ENCODE results near the gene SRL.
"Not testable (repeated sequence)": the region's sequence is repeated elsewhere in the genome, so short reads cannot be mapped to it uniquely, and the experiment has no call there.

SRL gene

DNA sequence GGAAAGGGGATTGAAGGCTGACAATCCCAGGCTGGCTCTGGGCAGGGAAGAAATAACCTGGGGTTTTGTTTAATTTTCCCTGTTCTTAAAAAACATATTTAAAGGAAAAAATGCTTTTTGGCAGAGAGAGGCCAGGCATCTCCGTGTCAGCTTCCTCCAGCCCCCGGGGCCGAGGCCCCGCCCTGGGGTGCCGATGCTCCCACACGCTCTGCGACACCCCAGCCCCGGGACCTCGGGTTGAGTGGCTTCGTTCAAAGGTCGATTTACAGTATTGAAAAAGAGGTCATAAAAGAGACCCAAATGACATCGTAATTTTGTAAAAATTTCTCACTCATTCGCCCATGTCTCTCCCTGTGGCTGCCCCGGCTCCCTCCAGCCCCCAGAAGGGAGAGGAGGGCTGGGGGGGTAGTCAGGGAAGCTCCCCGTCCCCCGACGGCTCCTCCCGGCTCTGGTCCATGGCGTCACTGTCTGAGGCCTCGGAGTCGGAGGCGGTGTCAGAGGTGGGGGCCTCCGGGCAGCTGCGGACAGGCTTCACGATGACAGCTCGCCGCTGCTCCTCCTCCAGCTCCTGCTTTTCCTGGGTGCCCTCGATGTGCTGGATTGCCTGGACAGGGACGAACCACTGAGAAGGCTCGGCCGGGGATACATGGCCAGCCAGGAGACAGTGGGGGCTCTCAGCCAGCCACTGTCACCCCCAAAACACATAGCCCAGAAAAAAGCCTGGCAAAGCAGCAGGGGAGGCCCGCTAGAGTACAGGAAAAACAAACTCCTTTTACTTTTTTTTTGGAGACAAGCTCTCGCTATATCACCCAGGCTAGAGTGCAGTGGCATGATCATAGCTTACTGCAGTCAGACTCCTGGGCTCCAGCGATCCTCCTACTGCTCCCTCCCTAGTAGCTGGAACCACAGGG lies 16.0 kb upstream of the SRL start:
- DNase-seq = no peak

DNA sequence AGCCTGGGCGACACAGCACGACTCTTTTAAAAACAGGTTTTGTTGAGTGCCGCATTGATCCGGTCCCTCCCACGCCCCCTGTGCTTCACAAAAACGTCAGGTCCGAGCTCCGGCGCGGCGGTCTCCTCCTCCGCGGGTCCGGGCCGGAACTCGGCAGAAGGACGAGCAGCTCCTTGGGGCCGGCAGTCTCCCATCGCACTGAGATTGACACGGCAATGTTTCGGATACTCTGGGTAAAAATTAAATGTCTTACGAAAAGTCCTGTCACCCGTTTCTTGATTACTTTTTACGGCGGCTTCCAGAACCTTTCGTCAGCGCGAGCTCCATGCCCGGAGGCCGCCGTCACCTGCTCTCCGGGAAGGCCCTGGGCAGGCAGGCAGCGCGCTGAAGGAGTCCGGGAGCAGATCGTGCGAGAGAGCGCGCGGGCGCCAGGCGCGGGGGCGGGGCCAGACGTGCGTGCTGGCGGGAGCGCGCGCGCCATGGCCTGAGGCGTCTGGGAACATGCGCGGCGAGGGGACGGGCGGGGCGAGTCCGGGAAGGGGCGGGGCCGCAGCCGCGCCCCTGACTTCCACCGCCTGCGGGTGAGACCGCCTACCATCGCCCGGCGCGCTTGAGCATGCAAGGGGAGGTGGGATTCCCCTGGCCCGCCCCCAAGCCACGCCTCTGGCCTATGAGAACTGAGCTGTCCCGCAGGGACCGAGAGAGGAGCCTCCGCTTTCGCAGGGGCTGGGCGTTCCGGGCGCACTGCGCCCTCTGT lies 11.7 kb upstream of the SRL start:
- DNase-seq = peak; percentile 99

DNA sequence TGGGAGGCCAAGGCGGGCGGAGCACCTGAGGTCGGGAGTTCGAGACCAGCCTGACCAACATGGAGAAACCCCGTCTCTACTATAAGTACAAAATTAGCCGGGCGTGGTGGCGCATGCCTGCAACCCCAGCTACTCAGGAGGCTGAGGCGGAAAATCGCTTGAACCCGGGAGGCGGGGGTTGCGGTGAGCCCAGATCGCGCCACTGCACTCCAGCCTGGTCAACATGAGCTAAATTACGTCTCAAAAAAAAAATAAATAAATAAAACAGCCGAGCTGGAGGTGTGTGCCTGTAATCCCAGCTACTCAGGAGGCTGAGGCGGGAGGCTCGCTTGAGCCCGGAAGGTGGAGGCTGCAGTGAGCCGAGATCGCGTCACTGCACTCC lies 11.1 kb upstream of the SRL start:
- DNase-seq = not testable (repeated sequence)

DNA sequence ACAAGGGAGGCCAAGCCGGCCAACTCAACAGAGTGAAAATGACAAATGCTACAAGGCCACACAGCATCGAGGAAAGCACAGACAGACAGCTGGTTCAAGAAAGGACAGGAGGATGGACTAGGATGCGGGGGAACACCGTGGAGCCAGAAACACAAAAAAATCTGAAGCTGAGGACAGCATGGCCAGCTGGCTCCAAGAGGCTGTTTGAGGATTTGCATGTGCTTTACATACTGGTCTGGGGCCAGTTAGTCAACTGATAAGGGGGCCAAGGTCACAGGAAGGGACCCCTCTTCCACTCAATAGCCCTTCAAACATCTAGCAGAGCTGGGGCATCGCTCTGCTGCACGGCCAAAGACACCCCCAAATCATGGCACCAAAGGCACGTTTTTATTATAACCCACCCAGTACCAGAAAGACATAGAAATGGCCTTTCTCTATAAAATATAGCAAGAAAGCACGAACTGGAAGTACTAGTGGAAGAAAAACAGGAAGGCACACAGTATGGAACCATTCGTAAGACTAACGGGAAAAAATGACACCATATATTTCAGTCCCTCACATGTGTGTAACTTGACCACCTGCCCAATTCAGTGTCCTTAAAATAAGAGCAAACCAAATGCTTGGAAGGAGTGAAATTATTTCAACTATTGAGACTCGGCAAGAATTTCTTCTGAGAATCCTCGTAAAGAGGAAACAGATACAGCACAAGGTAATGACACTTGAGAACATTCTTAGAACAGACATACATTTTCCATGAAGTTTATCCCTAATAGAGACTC lies 7.8 kb upstream of the SRL start:
- DNase-seq = no peak

DNA sequence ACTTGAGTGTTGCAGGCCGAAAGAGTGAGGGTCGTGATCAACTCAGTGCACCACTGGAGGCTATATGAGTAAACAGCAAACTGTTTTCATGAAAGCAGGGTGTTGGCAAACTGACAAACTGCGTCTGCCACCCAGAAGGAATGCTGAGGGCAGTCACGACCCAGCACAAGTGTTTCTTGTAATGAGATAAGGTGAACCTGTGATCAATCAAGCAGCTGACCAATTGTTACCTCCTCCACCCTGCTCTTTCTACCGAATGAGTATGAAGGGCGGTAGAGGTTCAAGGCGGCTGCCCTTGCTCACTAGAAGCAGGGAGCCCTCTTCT lies 5.5 kb upstream of the SRL start:
- peak; percentile 81 for DNase-seq

DNA sequence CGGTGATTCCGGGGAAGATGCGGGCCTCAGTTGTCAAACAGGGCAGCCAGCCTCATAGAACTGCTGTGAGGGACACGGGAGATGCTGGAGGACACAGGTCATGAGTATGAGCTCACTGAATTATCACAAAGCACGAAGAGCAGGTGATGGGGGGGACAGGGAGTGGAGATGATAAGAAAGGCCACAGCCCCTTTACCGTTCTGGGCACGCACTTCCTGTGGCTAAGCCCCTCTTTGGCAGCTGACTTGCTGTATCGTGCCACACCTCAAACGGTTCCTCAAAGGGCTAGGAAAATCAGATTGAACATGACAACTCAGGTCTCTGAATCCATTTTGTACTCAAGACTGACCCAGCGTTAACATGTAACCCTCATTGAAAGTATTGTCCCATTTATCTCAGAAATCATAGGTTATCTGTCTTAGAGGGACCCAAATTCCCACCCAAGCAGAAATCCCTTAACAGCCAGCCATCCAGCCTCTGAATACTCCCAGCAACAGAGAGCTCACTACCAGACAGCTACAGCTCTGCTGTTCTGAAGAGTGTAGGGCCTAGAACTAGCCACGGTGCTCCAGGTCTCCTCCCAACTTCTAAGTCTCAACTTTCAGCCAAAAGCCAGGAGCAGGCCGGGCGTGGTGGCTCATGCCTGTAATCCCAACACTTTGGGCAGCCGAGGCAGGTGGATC lies 5.0 kb upstream of the SRL start:
- peak; percentile 91 for DNase-seq

DNA sequence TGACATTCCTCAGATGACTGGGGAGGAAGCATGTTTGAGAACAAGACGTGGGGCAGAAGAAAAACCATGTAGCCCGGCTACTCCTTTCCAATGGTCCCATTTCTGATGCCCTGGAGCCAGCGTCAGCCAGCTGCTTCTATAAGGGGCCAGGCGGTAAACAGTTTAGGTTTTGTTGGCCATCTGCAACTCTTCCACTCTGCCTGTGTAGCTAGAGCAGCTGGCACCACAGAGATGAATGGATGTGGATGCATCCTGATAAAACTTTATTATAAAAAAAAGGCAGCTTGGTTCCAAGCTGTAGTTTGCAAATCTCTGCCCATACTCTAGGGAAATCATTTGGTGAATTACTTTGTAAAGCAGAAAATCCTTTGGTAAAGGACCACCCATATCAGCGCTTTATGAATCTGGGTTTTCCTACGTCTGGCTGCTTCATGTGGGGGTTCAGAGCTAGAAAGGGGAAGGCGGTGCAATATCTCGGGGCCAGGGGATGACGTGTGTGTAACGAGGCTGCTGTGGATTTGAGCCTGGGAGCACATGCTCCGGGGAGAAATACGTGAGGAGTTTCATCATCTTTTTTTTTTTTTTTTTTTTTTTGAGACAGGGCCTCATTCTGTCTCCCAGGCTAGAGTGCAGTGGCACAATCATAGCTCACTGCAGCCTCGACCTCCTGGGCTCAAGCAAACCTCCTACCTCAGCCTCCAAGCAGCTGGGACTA lies 3.4 kb upstream of the SRL start:
- no peak for DNase-seq

DNA sequence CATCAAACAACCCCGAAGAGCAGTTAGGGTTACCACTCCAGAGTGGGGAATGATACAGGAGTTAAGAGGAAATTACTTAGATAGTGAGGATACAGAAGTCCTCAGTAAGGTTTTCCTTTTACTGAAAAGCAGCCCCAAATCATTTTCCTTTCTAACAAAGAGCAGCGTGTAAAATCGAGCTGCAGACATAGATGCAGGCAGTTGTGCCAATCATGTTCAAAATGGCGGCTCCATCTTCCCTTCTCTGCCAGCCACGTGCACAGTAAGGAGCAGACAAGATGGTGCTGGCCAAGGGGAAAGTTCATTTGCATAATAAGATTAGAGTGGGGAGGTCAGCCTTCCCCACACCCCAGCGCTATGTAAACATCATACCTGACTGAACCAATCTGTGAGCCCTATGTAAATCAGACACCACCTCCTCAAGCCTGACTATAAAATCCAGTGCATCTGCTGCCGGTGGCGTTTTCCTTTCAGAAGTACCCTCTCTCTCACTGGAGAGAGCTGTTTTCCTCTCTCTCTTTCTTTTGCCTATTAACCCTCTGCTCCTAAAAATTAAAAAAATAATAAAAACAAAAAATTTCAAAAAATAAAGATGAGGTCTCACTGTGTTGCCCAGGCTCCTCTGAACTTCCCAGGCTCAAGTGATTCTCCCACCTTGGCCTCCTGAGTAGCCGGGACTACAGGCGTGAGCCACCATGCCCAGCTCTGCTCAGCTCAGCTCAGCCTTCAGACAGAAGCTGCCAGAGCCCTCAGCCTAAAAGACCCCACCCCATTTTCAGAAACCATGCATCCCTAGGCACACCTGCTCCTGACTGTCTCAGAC lies 2.6 kb upstream of the SRL start:
- peak; percentile 62 for DNase-seq

DNA sequence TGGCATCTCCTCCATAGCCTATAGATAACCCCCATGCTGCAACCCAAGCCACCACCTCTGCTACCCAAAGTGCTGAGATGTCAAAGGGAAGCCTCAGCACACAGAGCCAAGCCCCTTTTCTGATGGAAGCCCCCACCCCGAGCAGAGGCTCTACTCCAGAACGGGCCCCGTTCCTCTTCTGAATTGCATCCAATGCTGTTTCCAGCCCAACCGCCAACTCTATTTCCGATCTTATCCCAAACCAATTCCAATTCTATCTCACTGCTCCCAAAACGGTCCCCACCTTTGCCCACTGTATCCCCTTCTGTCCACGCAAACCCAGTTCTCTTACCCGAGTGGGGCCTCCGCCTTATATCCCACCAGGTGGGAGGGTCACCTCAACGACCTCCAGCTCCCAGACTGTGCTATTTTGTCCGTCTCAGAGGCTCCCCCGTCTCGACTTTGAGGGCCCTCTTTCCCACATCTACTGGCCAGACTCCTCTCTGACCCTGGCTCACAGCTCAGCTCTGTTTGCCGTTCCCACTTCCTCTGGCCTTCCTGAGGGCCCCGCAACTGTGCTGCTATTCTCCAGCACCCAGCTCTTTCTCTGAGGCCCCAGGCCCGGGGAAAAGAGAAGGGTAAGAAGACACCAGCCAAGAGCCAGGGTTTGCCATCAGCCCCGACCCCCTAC lies 487 bp downstream of the SRL start:
- no peak for DNase-seq

DNA sequence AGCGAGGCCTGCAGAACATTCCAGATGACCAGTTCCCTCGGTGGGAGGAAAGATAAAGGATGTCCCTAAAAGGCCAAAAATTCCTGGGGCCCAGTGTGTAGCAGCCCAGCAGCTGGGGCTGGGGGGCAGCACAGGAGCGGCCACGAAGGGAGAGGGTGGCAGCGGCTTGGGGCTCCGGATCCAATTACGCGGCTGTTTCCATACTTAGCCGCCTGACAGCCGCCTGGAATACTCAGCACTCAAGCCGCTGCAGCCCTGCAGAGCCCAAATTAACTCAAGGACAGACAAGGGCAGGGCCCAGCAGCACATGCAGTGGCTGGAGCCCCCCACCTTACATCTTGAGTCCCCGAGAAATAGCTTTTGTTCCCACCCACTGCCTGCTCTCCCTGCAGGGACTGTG lies 1.3 kb downstream of the SRL start:
- no peak for DNase-seq

DNA sequence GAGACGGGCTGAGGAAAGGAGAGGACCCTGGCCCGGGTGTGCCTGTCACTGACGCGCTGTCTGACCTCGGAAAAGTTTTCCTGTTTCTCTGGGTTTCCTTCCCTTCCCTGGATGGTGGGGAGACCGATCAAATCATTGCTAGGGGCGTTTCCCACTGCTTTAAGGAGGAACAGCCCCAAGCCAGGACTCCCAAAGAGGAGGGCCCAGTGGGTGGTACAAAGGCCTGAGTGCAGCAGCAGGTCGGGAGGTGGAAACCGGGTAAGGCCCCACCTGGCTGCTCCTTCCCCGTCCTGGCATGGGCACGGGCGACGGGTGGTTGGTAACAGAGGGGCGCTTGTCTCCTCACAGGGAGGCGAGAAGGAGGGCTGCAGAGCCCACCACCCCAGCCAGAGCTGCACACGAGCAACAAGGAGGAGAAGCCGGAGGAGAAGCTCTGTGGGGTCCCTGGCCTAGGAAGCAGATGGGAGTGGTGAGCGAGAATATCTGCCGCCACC lies 2.2 kb downstream of the SRL start:
- DNase-seq = no peak

DNA sequence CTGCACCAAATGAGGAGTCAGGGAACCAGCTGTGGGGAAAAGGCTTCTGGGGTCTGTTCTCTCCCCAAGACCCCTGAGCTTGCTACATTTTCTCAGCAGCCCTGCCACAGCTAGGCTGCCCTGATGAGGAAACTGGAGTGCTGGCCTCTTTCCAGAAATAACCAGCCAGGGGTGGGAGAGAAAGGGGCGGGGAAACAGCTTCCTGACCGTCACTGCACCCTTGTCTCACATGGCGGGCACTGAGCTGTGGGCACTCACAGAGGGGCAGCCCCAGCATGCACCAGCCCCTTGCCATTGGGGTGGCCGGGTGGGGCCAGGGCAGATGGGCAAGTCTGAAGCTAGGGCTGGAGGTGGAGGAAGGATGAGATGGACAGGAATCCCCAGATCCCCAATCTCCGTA lies 2.9 kb downstream of the SRL start:
- DNase-seq = peak; percentile 64

DNA sequence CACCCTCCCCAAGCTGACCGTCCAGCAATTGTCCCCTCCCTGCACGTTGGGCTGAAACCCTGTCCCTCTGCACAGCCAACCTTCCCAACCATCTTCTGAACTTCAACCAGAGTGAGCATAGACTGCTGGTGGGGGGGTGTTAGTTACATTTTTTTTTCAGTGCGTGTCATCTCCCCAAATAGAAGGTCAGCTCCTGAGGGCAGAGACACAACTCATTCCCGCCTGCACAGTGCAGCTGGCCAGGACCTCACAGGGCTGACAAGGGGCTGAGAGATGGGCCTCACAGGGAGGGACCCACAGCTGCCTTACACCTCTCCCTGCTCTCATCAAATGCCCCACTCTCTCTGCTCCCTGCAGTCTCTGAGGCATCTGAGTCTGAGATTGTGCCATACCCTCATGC lies 8.4 kb downstream of the SRL start:
- no peak for DNase-seq

DNA sequence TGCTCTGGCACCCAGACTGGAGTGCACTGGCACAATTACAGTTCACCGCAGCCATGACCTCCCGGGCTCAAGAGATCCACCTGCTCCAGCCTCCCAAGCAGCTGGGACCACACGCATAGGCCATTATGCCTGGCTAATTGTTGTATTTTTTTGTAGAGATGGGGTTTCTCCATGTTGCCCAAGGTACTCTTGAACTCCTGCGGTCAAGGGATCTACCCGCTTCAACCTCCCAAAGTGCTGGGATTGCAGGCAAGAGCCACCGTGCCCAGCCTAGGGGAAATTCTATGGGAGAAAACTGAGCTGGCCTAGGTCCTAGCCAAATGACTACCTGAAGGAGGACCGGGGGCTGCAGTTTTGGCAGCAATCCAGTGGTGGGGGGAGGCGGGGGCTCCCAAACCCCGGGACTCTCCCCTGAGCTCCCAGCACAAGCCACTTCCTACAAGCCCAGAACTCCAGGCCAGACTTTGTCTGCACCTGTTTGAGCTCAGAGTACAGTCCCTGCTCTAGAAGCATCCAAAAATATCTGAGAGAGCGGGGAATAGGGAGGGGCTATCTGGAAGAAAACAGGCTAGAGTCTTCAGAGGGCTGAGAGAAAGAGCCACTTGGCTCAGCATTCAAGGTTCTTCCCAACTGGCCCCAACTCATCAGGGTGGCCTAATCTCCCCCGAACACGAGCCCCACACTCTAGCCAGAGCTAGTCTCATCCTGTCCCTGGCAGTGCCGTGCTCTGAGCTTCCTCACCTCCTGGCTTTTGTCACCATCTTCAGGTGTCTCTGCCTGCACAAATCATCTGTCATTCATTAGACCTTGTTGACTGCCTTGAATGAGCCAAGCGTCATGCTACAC lies 9.1 kb downstream of the SRL start:
- no peak for DNase-seq

DNA sequence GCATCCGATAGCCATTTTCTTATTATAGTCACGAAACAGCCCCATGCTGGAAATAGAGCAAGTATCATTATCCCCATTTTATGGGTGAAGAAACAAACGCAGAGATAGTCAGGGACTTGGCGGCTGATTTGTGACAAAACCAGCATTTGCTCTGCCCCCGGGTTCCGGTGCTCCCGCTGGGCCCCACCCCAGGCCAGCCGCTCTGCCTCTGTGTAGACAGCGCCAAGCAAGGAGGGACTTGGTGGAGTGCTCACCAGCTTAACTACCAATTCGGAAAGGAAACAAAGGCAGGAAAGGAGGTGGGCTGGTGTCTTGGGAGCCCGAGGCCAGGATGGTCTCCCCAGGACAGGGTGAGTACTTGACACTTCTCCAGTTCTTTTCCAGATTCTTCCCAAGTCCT lies 10.0 kb downstream of the SRL start:
- no peak for DNase-seq

DNA sequence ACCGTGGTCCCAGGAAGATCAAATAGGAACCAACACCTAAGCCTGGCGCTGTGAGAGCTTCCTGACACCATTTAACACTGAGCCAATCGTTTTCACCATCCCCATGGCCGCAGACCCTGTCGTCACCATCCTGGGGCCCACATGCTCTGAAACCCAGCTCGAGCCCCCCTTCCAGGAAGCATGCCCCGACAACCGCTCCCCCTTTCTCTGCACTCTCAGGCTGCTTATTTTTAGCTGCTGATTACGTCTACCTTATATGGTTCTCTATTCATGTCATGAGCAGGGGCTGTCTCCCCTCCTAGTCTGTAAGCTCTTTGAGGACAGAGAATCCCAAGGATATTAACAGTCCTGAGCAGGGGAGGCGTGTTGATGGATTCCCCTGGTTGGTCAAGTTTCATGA lies 10.5 kb downstream of the SRL start:
- DNase-seq = no peak

DNA sequence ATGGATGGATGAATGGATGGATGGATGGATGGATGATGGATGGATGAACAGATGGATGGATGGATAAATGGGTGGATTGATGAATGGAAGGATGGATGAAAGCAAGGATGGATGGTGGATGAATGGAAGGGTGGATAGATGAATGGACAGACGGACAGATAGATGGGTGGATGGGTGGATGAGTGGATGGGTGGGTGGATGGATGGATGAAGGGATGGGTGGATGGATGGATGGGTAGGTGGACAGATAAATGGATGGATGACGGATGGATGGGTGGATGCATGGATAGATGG lies 14.9 kb downstream of the SRL start:
- no peak for DNase-seq

DNA sequence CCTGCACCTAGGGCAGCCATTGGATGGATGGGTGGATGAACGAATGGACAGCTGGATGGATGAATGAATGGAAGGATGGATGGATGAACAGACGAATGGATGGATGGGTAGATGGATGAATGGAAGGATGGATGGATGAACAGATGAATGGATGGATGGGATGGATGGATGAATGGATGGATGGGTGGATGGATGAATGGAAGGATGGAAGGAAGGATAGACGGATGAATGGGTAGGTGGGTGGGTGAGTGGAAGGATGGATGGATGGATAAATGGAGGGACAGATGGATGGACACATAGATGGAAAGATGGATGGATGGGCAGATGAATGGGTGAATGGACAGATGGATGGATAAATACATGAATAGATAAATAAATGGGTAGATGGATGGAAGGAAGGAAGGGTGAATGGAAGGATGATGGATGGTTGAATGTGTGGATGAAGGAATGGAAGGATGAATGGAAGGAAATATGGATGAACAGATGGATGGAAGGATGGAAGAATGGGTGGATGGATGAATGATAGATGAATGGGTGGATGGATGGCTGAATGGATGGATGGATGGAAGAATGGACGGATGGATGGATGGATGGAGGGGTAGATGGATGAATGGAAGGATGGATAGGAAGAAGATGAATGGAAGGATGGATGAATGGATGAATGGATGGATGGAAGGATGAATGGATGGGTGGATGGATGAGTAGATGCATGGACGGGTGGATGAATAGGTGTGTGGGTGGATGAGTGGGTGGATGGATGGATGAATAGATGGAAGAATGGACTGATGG lies 15.4 kb downstream of the SRL start:
- DNase-seq = no peak

DNA sequence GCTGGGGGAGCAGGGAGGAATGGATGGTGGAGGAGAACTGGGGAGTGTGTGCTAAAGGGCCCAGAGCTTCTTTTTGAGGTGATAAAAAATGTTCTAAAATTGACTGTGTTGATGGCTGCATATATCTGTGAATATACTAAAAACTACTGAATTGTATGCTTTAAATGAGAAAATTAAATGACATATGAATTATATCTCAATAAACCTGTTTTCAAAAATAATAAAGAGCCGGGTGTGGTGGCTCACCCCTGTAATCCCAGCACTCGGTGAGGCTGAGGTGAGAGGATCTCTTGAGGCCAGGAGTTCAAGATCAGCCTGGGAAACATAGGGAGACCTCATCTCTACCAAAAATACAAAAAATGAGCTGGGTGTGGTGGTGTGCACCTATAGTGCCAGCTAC lies 16.8 kb downstream of the SRL start:
- no peak for DNase-seq
